Stimulated activated CD8-positive, alpha-beta memory T cell treated with anti-CD3 and anti-CD28 coated beads, Interleukin-7, amount 100 ng/mL, for 1 hour (primary cell): ENCODE data around the gene PDXP.
A peak's percentile ranks its signal among the peaks of the same experiment; 100 is the strongest.

Experiments used
- DNase-seq, 2 donors: peaks; one replicate each; pipeline ENCODE4 v3.0.0-alpha.2; 2020; ENCODE audit warnings: low read depth in 2 of 2

Gene PDXP

DNA sequence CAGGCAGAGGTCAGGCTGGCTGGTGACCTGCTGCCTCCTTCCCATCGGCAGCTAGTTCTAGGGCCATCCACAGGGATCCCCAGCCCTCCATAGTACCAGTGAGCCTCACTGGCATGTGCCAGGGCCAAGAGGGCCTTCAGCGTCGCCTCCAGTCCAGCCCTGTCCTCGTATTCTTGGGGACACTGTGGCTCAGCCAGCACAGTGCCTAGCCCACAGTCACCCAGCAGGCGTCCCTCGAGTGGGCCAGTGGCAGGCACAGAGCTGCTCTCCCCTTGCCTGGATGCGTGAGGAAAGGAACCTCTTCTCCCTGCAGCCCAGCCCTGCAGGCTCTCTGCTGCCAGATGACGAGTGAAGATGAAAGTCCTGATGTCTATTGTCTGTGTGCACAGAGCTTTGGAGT, 29.7 kb upstream of the PDXP start:
- DNase-seq: no peak

DNA sequence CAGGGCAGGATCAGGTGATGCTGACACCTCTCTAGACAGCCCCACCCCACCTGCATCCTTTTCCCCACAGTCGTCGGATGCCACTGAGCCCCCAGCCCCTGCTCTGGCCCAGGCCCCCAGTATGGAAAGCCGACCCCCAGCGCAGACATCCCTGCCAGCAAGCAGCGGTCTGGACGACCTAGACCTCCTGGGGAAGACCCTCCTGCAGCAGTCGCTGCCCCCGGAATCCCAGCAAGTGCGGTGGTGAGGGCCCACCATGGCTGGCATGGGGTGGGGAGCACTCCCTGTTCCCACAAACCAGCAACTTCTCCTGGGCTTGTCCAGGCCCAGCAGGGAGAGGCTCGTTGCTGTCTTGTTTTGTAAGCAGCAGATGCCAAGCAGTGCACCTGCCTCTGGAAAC, 28.6 kb upstream of the PDXP start:
- DNase-seq: no peak

DNA sequence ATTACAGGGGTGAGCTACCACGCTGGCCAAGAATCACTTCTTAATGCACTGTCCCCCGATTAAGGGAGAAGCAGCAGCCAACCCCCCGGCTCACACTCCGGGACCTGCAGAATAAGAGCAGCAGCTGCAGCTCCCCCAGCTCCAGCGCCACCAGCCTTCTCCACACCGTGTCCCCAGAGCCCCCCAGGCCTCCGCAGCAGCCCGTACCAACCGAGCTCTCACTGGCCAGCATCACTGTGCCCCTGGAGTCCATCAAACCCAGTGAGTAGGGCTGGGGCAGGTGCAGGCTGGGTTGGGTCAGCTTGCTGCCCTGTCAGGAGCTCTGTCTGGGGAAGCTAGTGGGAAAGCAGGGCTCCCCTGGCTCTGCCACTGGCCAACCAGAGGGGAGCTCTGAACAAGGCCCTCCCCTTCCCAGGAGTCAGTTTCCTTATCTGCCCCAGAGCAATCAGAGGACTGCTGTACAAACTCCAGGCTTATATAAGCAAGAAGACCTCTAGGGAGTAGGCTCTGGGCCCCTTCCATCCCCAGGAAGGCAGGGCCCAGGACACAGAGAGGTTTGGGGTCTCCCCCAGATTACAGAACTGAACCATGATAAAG, 27.6 kb upstream of the PDXP start:
- no peak for DNase-seq

DNA sequence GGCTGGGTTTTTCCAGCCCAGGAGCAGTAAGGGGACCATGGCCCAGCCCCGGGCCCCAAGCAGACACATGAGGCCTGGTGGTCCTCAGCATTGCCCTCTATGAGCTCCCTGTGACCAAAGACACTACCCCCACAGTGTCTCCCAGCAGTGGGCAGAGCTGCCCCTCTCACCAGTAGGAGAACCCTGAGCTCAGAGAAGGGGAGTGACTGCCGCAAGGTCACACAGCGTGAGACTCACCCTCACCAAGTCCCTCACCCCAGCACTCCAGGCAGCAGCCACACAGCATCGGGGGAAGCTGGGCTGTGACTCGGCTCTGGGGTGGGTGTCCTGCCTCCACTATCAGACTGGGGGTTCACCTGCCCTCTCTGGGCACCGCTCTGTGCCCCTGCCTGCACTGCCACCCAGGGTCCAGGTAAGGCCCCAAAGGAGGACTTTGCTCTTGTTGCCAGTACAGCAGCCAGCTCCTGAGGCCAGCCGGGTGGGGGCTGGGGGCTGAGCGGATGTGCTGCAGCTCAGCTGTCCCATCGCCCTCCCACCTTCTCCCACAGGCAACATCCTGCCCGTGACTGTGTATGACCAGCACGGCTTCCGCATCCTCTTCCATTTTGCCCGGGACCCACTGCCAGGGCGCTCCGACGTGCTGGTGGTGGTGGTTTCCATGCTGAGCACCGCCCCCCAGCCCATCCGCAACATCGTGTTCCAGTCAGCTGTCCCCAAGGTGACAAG, 26.9 kb upstream of the PDXP start:
- DNase-seq: no peak

DNA sequence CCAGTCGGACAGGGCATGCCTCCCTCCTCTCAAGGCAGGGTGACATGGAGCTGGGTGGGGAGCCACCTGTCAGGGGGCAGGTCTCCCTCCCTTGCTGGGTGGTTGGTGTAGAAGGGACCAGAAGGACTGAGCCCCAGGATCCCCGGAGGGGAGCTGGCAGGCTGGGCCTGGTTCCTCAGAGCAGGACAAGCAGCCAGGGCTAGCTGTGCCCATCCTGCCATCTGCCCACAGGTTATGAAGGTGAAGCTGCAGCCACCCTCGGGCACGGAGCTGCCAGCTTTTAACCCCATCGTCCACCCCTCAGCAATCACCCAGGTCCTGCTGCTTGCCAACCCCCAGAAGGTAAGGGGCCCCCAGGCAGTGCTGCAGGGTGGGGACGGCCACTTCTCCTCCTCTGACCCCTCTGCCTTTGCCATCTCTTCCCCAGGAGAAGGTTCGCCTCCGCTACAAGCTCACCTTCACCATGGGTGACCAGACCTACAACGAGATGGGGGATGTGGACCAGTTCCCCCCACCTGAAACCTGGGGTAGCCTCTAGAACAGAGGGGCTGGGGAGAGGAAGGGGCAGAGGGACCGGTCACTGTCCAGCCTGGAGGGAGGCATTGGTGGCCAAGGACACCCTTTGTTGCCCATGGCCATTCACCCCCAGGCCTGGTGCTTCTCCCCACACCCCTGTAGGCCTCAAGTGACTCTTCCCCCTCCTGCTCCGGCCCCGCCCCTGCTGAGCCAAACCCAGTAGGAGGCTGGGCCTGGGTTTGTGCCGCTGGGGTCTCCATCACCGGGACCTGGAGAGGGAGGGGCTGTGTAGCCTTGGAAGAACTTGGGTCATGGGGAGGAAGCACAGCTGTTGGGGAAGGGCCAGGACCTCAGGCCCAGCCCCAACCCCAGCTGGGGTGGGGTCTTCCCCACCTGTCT, 26.1 kb upstream of the PDXP start:
- no peak for DNase-seq

DNA sequence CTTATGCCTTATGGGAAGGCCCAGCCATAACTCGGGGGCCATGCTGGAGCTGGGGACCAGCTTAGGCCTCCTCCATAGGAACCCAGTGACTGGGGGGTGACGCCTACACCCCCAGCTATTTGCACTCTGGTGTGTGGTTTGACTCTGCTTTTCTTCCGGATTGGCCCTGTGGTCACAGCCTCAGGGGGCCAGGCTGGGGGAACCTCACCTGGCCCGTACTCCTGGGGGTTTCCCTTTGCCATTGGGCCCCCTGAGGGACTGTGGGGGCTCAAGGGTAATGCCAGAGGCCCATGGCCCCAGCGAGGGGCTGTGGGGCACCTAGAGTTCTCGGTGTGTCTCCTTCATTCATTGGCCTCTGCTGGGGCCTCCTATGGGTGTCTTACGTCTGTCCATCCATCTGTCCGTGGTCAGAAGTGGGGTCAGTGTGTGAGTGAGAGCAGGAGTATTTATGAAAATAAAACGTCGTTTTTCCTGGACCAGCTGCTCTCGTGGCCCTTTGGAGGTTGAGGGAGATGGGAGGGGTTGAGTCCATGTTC, 25.4 kb upstream of the PDXP start:
- no peak for DNase-seq

DNA sequence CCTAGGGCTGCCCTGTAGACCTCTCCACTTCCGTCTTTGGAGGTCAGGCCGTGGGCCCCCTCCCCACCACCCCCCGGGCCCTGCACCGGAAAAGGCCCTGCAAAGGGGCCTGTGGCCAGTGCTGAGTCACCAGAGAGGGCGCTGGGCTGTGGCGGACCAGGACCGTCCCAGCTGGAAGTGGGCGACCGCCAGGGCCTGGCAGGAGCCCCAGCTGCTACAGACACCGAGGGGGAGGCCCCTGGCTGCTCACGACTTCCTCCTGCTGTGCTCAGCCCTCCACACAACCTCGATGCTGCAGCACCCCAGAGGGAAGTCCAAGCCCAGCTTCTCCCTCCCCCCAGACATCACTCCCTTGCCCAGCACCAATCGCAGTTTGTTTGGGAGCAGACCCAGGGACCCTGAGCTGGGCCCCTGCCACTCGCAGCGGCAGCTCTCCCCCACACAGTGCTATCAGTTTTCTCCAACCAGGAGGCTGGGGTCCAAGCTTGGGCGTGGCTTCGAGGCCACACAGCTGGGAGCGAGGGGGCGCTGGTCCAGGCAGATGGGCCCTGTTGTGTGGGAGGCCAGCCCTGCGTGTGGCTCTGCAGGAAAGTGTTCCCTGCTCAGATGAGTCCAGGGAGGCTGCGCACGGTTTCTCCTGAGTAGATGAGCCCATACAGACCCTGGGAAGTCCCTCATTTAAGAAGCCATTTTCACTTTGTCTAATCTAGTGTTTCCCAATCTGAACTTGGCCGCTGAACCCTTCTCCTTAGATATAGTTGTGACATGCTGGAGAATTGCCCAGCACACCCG, 24.7 kb upstream of the PDXP start:
- no peak for DNase-seq

DNA sequence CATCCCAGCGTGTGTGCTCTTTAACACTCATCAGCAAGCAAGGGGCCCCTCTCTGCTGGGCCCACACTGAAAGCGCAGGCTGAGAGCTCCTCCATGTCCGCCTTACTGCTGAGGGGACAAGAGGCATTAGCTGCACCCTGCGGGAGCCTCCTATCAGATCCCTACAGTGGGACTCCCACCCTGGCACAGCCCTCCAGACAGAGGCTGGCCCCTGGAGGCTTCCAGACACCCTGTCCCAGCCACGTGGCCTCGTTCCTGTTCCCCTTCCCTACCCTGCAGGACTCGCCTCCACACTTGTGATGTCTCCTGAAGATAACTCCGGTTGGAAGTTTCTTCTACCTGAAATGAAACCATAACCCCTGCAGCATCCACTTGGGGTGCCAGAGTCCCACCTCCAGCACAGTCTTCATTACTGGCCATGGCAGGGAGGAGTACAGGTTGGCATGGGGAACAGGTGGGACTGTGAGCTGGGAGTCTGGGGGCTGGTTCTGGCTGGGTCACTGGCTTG, 24.1 kb upstream of the PDXP start:
- DNase-seq: no peak

DNA sequence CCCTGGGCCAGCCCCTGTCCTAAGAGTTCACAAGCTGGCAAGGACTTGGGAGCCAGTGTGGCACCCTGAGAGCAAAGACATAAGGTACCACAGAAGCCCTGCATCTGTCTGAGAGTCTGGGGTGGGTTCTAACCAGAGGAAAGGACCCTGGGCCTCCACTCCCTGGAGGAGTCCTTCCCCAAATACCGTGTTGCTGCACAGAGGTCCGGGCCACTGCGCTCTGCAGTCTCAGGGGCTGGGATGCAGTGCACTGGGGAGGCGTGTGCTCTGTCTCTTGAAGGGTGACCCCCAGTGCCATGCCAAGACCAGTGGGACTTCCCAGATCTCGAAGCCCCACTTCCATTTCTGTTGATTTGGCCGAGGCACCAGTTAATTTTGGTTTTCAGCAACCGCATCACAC, 23.4 kb upstream of the PDXP start:
- DNase-seq: no peak

DNA sequence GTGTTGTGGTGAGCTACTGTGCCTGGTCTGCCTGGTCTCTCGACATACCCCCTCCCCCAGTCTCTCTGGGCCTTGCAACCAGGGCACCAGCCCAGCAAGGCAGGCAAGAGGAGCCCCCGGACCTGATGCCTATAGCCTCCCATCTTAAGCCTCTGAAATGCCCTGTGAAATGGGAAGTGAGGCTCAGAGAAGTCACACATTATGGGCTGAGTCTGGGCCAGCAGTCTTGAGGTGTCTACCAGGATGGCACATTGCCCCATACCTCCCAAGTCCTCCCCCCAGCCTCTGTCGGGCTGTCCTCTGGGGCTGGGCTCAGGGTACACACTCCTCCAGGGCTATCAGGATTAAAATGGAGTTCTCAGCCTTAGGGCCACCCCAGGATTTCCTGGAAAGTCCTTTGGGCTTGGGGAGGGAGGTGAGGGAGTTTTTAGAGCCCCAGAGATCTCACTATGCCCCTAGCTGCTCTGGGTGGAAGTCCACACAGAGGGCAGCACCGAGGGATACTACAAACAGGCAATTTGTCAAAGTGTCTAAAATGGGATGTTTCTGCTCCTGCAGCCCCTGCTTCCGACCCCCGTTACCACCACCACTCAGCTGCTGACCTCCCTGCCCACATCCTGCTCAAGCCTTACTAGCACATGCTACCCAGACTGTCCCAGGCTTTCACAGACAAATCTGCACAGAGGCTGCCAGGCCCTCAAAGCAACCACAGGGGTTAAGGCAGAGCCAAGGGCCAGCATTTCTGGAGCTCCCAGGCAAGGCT, 22.2 kb upstream of the PDXP start:
- no peak for DNase-seq

DNA sequence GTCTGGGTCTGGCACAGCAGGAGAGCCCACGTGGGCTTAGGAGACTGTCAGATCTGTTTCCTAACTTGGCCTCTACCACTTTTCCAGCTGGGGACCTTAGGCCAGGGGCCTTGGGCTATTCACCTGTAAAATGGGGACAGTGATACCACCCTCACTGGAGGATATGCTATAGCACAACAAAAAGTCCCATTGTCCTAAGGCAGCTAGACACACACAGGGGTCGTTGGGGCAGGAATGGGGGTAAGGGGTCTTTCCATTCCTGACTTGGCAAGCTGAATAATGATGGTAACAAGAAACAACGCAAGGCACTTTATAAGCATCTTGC, 21.6 kb upstream of the PDXP start:
- no peak for DNase-seq

DNA sequence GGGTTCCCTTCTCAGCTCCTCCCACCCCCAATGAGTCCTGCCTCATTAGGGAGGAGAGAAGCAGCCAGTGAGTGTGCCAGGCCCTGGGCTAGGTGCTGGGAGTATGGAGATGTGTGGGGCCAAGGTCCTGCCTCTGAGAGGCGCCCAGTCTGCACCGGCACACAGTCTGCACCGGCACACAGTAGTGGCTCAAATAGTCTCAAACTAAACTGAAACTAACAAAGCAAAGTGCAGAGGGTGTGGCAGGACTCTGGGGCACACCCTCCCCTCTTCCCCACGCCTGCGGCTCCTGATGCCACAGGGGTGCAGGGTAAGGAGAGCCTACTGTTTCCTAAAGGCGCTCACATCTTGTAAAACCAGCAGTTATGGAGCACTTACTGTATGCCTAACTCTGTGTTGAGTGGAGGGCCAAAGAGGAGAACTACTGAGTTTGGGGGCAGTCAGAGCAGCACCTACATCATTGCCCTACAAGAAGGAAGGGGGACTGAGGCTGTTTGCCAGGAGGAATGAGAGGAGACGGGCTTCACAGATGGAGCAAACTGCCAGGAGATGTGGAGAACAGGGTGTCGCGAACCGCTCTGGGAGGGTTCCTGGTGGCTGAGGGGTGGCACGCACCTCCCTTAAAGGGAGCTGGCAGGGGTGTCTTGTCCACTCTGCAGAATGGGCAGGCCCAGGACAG, 20.0 kb upstream of the PDXP start:
- no peak for DNase-seq

DNA sequence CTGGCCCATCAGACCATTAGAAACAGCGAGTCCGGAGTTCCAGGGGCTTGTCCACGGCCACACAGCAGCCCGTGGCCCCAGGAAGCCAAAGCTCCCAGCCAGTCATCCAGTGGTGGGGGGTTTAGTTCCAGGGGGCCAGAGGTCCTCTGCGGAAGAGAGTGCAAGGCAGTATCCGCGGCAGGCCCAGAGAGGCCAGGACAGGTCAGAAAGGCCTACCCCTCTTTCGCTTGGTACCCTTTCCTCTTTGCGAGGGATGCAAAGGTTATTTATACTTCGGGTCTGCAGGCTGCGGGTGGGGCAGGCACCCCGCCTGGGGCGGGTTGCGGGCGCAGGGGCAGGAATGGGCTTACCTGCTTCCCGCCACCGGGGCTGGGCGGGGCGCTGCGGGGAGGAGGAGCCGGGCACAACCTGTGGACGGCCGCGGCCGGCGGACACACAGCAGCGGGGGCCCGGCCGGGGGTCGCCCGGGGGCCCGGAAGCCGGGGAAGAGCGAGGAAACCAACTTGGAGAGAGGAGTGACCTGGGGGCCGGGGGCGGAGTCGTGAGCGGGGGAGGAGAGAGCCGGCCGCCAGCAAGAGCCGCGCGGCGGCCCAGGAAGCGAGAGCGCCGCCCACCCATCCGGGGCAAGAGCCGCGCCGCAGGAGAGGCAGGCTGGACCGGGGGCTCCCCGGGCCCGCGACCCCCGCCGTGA, 19.3 kb upstream of the PDXP start, which contains the start of gene SH3BP1:
Gene SH3BP1 (plus strand): TSS at position 600 of the 691 bp plus-strand sequence. CDS start 119 bp downstream, outside the sequence.
- DNase-seq: no peak

DNA sequence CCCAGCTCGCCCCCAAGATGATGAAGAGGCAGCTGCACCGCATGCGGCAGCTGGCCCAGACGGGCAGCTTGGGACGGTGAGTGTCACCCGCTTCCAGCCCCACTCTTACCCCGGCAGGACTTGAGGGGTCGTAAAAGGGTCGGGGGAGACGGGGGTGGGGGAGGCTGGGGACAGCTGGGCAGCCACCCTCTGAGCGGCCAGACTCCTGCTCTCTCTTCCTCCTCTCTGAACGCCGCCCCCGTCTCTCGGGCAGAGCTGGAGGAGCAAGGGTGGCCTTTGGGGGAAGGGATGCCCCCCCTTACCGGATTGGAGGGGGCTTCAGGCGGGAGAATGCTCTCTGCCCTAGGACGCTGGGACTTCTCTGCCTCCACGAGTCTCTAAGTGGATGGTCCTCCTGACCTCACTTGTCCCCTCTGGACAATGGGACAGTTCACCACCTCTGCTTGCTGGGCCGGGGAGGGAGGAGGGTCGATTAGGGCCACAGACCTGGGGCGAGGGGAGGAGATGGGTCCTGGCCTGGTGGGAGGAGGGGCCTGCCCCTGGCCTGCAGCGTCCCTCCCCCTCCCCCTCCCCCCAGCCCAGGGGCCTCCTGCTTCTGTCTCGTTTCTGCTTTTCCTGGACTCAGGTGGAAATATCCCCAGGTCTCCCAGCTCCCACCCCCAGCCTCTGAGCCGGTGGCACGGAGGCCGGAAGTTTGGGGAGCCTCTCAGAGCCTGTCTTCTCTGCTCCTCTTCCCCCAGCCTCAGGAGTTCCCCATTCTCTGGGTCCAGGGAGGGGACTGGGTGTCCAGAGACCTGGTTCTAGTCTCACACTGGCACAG, 18.5 kb upstream of the PDXP start:
- no peak for DNase-seq

DNA sequence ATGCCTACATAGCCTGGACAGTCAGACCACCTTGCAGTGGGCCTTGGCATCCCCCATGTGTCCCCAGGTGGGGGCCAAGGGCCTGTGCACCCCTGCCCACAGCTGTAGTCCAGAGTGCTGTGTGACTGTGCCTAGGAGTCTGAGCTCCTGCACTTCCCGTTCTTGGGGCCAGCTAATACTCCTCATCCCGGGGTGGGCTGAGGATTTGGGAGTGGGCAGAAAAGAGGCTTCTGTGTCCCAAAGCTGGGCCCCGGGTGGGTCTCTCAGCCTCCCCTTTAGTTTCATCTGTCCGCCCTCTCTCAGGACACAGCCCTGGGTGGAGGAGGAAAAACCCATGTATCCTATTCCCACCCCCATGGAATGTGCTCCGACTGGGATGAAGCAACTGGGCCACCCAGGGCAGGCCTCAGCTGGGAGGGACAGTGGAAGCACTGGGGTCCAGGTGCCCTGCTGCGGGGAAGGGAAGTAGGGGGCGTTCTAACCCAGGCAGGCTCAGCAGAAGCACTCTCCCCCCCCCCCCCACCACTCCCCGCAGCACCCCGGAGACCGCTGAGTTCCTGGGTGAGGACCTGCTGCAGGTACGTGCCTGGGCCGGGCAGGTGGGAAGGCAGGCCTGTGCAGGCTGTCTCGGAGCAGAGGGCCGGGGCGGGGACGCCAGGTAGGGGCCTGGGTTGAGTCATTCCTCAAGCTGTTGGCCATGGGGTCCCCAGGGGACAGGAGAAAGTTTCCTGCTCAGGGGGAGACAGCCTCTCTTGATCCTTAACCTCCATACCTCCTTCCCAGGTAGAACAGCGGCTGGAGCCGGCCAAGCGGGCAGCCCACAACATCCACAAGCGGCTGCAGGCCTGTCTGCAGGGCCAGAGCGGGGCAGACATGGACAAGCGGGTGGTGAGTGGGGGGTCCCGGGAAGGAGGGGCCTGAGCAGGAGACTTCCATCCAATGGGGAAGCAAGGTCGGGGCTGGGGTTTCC, 17.6 kb upstream of the PDXP start:
- DNase-seq: no peak

DNA sequence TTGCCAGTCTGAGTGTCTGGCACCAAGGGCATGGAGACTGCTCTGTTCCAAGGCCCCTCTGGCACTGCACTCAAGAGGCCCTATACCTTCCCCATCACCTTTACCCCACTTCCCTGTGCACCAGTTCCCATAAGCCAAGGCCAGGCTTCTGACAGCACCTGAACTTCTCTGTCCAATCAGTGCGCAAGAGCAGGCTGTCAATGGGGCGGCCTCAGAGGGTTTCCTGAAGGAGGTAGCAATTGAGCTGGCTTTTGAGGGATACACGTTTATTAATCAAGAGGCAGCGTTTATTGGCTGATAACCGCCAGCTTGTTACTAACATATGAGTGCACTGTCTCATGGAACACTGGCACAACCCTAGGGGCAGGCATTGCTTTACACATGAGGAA, 17.0 kb upstream of the PDXP start:
- DNase-seq: no peak

DNA sequence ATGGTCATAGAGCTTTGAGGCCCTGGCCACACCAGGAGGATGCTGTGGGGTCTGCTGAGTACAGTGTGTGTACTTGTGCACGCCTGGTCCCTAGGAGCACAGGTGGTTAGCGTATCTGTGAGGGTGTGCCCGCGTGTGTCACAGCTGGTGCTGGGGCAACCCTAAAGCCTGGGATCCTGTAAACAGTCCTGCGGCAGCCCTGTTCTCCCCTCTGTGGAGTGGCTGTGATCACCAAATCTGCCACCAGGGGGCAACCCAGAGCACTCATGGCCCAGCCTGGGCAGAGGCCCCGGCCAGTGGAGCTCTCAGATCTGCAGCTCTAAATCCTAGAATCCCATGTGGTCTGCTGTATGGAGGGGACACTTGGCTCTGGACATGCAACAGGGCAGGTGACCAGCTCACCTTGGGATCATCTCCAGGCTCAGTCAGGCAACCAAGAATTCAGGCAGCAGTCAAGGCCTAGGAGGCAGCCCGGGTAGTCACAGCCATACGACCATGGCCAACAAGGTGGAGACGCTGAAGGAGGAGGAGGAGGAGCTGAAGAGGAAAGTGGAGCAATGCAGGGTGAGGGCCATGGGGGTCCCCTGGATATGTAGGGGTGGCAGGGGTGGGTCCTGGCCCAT, 15.2 kb upstream of the PDXP start:
- peak; percentile 73 to 84 for DNase-seq
